ENCODE data around the gene RASA2. TPM values are rescaled to one million over a fixed set of nuclear protein-coding genes. Genes with fewer than 3 reads are reported as not detected.
A peak's percentile ranks its signal among the peaks of the same experiment; 100 is the strongest.

Gene RASA2
- total and polyA plus RNA-seq, 9 of the 15 experiments (the other 6 are each of a cell fraction or from before 2014, with no cell fraction given): 2.0 to 12.8 (median 9.5) TPM

GRCh38 chr3:141657516-141657915 is 170.7 kb downstream of the RASA2 start:
- no peak for DNase-seq (ENCODE audit: extremely low read depth in 1 of 4, low spot score in 3 of 4)
- POLR2A ChIA-PET: no interaction called here
- TF ChIP-seq EP400 (IDR thresholded peaks at IDR 0.05): no peak
- peak; percentile 42; the same call in 1 of the 2 replicates for TF ChIP-seq CBFA2T3 (IDR thresholded peaks at IDR 0.05)
- TF ChIP-seq CBFA2T2 (conservative IDR thresholded peaks at IDR 0.05): 0 out of 2 replicates have a peak, but pooled peaks have one; percentile 23
- TF ChIP-seq TRIM28 (IDR thresholded peaks at IDR 0.05): 0 out of 2 replicates have a peak, but pooled peaks have one; percentile 4
- no peak for TF ChIP-seq ZBTB2 (IDR thresholded peaks at IDR 0.05)

More at GRCh38 chr3:141657516-141657915, 170.7 kb downstream of the RASA2 start:
- Histone ChIP-seq H3K4me2 (ENCODE audit: insufficient read depth, low read length) (no peak overlapping the region), H3K79me2 (ENCODE audit: control insufficient read depth, insufficient read depth, low read length) (no peaks in the 10 kb centered on the region), H3K4me1 (replicated peaks in 1 of 2; ENCODE audit: control insufficient read depth in 2 of 2, insufficient read depth in 2 of 2, low read length in 2 of 2) (peaks cover 15 to 16% of the 10 kb centered on the region in 2 experiments; a peak in 4 of 5 replicates), H3K9me3 (replicated peaks; ENCODE audit: control insufficient read depth, insufficient read depth, low read depth, low read length) (no peaks in the 10 kb centered on the region), H3K27me3 (ENCODE audit: control insufficient read depth in 2 of 2, insufficient read depth in 2 of 2, low read length in 2 of 2) (peaks cover 16 to 23% of the 10 kb centered on the region in 2 experiments), H3K36me3 (ENCODE audit: control insufficient read depth, insufficient read depth, low read length) (no peaks in the 10 kb centered on the region), H3K9me1 (ENCODE audit: control insufficient read depth, insufficient read depth, low read length) (no peaks in the 10 kb centered on the region), H2AFZ (ENCODE audit: low read depth, low read length) (no peak overlapping the region), H4K20me1 (replicated peaks; ENCODE audit: control insufficient read depth, insufficient read depth, low read length) (no peaks in the 10 kb centered on the region), H3K4me3 (no peak overlapping the region), H3K9ac (ENCODE audit: insufficient read depth in 1 of 2, low read depth in 2 of 2, low read length in 2 of 2) (no peak overlapping the region), H3K27ac (ENCODE audit: extremely low read depth, low read depth, low read length) (no peak overlapping the region)
- FAIRE-seq: no peak
- no peak for ATAC-seq
- no TSS peak for BruUV-seq (replicated peaks)
- in situ Hi-C loops (cut with MboI): no loop called here
- intact Hi-C loops (cut with micrococcal nuclease): no loop called here
- CTCF ChIA-PET (ENCODE audit: low intra/inter-chr PET ratio): no interaction called here

All from K562 (cell line).